NCI-H128 (cell line): ENCODE measurements around the gene POLN.

Source experiments
- DNase-seq: peaks from one replicate; lab custom pipeline; 2025; ENCODE audit not compliant: unreplicated experiment; lab: John Stamatoyannopoulos, UW

Gene POLN

DNA sequence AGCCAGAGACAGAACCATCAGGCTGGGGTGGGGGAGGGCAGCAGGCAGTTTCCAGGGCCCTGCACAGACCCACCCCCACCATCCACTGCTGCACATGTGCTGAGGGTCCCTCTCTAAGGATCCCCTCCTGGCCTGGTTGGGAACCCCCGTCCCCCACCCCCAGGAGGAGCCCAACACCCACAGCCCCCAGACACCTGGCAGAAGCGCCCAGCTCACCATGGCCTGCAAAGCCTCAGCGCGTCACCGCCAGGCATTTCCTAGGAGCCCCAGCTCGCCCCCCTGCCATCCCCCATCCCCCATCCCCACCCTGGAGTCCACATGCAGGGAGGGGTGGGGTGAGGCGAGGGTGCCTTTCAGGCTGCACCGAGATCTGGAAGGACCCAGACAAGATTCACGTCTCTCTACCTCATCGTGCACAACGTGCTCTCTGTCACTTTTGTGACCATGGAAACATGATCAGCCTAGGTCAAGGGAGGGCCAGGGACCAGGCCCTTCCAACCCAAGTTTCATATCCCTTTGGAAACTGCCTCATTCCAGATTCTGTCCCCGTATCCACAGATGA lies 10.7 kb upstream of the POLN start:
- DNase-seq, result no peak

- no peak for DNase-seq
These were observed 10.0 kb upstream of the POLN start for GRCh38 chr4:2251795-2252529.

- DNase-seq, result no peak
These were observed 9.3 kb upstream of the POLN start for GRCh38 chr4:2251073-2251794.

- no peak for DNase-seq
These were observed 8.6 kb upstream of the POLN start for GRCh38 chr4:2250357-2251072.

- no peak for DNase-seq
These were observed 7.8 kb upstream of the POLN start for GRCh38 chr4:2249526-2250356.

GRCh38 chr4:2248821-2249261 lies 6.9 kb upstream of the POLN start:
- DNase-seq, result no peak

DNA sequence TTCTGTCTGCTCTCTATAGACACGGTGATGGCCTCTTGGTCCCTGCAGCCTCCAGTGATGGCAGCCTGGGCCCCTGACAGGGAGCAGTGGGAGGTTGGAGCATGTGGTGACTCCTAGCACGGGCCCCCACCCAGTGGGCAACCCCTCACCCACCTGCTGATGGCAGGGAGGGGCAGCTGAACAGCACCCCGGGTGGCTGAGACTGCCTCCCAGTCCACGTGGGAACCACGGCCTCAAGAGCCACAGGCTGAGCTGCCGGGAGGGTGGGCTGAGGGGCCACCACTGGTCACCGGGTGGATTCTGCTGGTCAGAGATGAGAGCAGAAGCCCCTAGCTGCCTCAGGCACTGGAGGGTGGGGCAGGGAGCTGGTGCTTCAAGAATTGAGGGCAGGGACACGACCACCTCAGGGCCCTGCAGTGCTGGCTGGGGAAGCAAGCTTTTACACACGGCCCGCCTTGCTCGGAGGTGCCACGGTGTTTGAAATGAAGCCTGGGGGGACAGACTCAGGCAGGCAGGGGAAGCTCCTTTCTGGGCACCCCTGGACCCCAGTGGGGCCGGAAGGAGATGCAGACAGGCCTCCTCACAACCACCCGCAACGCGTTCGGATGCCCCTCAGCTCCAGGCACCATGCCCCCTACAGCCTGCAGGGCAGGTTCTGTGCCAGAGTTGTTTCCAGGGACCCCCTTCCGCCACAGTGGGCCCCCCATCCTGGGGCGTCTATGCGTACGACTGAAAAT lies 6.3 kb upstream of the POLN start:
- DNase-seq, result no peak

GRCh38 chr4:2247128-2248043 lies 5.5 kb upstream of the POLN start:
- DNase-seq, result no peak

GRCh38 chr4:2246384-2247127 lies 4.6 kb upstream of the POLN start:
- DNase-seq, result no peak

DNA sequence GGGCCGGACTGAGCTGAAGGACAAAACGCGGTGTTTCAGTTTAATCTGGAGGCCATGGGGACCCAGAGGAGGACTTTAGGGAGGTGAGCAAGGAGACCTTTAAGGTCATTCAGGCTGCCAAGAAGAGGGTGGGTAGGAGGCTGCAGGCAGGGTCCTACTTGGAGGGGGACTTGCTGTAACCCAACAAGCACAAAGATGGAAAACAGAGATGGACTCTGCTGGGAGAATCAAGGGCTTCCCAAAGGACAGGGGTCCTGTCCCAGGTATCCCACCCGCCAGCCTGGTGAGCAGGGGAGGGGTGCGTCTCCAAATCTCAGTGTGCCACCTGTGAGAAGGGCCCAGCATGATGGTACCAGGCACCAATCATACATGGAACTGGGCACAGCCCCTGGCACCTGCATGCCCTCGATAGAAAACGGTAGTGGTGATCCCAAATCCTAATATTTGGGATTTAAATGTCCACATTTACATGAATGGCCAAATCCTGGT lies 3.9 kb upstream of the POLN start:
- no peak for DNase-seq

DNA sequence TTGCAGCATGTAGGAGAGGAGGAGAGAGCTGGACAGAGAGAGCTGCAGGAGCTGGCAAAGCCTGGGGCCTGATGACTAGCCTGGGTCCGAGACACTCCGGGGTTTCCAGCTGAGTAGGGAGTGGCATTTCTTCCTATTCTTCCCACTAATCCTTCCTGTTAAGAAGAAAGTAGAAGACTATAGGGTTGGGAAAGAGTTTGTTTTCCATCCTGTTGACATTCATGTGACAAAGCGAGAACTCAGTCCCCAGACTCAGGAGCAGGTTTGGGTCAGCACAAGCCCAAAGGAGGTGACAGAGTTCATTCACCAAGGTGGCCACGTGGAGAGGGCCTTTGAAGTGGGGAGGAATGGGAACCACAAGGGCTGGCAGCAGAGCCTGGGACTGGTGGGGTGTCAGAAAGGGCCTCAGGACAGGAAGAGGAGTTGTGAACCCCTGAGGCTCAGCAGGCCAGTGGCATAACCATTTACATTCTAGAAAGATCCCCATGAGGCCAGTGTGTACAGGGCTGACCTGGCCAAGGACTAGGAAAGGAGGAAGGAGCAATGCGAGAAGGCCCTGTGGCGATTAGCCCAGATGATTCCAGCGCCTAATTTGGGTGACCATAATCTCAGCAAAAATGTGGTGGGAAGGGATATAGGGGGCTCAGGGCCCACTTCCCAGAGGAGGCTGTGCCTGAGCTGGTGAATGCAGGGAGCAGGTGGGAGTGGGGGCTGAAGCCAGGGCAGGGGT lies 3.3 kb upstream of the POLN start:
- DNase-seq, result no peak

DNA sequence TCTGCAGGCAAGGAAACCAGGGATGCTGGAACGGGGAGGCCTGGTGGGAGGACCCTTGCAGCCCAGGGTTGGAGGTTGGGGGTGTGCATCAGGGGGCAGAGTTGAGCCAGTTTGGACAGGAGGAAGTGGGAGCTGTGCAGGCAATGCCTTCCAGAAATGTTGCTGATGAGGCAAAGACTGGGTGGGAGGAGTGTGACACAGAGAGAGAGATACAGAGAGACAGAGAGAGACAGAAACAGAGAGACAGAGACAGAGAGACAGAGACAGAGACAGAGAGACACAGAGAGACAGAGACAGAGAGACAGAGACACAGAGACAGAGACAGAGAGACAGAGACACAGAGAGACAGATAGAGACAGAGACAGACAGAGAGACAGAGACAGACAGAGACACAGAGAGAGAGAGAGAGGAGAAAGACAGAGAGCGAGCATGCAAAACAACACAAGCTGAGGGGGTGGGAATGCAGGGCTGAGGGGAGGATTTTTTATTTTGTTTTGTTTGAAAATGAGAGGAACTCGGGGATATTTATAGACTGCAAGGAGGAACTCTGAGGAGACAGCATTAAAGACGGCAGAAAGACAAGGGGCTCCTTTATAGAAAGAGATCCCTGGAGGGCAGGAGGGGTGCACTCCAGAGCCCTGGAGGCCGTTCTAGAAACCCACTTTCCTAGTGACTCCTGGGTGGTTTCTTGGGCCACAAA lies 1.9 kb upstream of the POLN start:
- DNase-seq, result no peak

DNA sequence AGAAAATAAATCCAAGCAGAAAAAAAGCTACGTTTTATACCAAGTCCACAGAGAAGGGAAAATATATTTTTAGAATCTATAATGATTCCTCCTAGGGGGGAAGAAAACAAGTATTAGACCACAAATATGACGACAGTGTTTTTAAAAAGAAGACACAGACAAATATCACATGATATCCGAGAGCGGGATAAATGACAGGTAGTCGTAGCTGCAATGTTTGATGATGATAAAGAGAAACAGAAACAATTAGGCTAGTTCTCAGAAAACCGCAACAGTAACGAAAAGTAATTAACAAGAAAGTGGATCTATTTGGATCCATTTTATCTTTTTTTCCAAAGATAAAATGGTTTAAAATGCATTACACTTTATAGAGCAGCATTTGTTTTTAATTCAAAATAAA lies 918 bp downstream of the POLN start:
- no peak for DNase-seq

DNA sequence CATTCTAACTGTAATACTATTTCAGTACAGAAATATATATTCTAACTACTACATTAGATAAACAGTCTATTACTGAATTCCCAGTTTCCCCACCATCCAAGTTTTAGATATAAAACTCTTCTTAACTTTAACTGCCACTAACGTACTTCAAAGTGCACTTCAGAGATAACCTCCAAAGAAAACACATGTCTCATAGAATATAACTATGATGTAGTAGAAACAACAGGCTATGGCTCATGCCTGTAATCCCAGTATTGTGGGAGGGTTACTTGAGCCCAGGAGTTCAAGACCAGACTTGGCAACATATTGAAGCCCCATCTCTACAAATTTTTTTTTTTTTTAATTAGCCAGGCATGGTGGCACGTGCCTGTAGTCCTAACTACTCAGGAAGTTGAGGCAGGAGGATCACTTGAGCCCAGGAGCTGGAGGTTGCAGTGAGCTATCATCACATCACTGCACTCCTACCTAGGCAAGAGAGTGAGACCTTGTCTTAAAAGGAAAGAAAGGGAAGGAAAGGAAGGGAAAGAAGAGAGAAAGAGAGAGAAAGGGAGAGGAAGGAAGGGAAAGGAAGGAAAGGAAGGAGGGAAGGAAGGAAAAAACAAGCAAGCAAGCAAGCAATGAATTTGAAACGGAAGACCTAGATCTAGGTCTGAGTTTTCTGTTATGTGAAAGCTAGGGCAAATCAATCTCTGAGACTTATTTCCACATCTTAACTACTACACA lies 4.8 kb downstream of the POLN start:
- no peak for DNase-seq

GRCh38 chr4:2231082-2231481 lies 10.8 kb downstream of the POLN start:
- DNase-seq, result no peak

DNA sequence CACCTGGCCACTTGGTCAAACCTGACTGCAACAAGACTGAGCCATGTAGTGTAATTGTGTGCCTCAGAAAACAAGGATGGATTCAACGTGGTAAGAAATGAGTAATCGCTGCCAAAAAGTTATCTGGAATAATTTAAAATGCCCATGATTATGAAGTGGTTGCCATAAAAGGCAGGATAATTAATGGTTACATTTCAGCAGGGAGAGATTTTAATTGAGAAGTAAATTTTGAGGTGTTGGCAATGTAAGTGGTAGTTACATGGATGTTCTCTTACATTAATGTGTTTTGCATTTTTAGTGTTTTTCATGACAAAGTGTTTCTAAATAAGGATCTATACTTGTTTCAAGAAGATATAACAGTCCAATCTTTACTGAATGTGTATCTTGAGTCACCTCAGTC lies 15.7 kb downstream of the POLN start:
- DNase-seq, result no peak
